NOMO-1 treated with dmso at 0.1 percent for 144 hours (cell line): ENCODE measurements around the gene FLII.
"Not testable (repeated sequence)": the region's sequence is repeated elsewhere in the genome, so short reads cannot be mapped to it uniquely, and the experiment has no call there.

Experiments used
- DNase-seq: peaks from one replicate; lab custom pipeline; 2025; ENCODE audit not compliant: unreplicated experiment; lab: John Stamatoyannopoulos, UW

FLII gene

DNA sequence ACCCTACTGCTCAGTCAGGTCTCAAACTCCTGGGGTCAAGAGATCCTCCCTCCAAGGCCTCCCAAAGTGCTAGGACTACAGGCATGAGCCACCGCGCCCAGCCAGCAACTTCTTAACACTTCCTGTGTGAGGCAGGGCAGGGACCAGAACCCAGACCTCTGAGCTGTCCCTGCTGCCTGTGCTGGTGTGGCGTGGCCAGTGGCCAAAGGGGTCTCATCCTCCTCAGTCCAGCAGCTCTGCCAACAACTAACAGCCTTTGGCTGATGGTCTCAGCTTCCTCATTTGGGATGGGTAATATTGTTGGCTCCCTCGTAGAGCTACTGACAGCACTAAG lies 34.5 kb downstream of the FLII start:
- DNase-seq: no peak

- DNase-seq: no peak
Measured at GRCh38 chr17:18218756-18219415, 39.7 kb downstream of the FLII start.

GRCh38 chr17:18217412-18218015 lies 41.0 kb downstream of the FLII start:
- DNase-seq: peak; percentile 20

GRCh38 chr17:18216906-18217305 lies 41.6 kb downstream of the FLII start:
- not testable (repeated sequence) for DNase-seq

DNA sequence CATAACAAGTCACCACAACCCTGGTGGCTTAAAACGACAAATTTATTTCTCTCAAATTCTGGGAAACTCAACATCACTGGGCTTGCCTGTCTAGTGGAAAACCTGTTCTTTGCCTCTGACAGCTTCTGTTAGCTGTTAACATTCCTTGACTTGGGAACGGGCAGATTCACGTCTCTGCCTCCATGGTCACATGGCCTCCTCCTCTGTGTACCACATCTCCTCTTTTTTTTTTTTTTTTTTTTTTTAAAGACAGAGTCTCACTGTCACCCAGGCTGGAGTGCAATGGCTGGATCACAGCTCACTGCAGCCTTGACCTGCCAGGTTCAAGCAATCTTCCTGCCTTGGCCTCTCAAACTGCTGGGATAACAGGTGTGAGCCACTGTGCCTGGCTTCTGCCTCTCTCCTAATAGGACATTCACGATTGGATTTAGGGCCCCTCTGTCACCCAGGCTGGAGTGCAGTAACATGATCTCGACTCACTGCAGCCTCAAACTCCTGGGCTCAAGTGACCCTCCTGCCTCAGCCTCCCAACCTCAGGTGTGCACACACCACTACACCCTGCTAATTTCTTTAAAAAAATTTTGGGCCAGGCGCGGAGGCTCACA lies 44.8 kb downstream of the FLII start:
- no peak for DNase-seq

DNA sequence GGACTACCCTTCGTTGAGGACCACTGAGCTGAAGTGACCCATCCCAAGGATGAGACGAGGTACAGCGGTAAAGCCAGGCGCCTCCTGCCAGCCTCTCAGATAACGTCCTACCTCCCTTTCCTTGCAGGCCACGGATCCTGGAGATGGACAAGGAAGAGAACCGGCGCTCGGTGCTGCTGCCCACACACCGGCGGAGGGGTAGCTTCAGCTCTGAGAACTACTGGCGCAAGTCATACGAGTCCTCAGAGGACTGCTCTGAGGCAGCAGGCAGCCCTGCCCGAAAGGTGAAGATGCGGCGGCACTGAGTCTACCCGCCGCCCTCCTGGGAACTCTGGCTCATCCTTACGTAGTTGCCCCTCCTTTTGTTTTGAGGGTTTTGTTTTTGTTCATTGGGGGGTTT lies 50.4 kb downstream of the FLII start:
- DNase-seq: no peak

GRCh38 chr17:18206962-18207361 lies 51.6 kb downstream of the FLII start:
- DNase-seq: no peak

DNA sequence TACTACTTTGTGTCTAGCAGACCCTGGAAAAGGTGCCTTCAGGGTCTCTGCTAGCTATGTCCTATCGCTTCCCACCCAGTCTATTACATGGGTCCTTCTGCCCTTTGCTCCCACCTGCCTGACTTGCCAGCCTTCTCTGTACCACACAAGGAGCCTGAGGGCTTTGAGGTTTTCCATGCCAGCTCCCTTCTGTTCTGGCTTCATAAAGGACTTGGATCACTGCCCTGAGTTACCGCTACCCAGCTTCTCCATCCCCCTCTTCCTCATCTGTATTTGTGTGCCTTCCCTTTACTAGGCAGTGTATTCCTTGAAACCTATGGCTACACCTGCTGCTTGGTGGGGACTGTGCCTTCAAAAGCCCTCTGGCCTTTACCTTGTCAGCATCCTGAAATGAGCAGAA lies 52.7 kb downstream of the FLII start:
- no peak for DNase-seq

- DNase-seq: no peak
Measured at GRCh38 chr17:18203308-18203707, 55.2 kb downstream of the FLII start.

GRCh38 chr17:18201108-18201507 lies 57.4 kb downstream of the FLII start:
- no peak for DNase-seq

DNA sequence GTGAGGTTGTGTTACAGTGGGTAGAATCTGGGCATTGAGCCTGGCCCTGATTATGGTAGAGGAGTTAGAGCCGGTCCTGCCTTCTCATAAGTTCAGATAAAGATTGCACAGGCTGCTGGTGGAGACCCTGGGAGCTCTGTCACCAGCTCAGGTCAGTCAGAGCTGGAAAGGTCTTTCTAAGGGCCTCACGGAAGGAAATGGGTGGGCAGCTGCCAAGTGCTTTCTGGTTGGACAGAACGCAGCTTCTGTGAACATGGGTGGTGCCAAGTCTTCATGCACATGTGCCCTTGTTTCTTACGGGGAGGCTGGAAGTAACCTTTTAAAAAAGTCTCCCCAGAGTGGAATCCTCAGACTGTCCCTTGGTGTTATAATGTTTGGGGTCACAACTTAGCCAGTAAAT lies 60.0 kb downstream of the FLII start:
- DNase-seq: no peak

DNA sequence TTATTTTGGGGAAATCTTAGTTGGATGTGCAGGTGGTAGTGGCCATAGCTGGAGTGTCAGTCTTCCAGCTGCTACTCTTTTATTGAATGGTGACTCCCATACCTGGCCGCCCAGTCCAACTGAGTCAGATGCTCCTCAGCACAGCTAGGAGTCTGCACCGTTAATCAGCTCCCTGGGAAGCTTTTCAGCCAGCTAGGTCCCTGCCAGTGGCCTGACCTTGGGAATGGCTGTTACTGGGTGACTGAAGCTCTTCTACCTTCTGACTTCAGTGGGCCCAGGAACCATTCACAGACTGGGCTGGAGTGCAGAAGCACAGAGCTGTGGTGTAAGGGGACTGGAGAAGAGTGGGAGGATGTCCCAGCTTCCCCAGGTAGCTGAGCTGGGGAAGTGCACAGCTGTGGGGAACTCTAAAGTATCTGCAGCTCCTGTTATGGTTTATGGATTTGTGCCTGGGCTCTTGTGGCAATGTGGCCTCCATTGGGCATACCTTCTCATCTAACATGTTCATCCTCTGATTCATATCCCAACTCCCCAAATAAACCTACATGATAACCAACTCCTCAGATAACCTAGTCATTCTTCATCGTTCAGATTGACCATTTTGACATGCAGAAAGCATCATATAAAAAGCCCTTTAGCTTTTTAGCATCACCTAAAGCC lies 60.9 kb downstream of the FLII start:
- DNase-seq: no peak

DNA sequence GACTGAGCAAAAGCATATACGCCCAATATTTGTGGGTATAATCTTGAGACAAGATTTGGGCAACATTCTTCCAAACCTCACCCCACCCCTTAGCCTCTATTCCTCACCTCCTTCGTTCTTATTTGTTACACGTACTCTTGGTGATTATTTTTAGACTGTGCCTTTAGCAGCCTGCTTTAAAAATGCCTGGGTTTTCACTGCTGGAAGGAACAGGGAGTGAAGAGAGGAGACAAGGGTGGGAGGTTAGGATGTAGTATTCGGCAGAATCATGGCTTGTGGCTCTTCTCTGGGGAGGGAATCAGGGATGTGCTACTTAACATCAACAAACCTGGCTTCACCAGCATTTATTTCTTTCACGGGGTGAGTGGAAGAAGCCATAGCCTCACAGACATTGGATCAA lies 63.3 kb downstream of the FLII start:
- DNase-seq: no peak
